HG03342 (cell line): ENCODE data around the gene SLC35E2B.
"Not testable (repeated sequence)": the region's sequence is repeated elsewhere in the genome, so short reads cannot be mapped to it uniquely, and the experiment has no call there.

Source experiments
- ATAC-seq: cut with Tn5 transposase; IDR thresholded peaks from one replicate; pipeline ENCODE4 v1.9.1; 2021; ENCODE audit warnings: mild to moderate bottlenecking, moderate library complexity; ENCODE audit not compliant: unreplicated experiment

The SLC35E2B gene

DNA sequence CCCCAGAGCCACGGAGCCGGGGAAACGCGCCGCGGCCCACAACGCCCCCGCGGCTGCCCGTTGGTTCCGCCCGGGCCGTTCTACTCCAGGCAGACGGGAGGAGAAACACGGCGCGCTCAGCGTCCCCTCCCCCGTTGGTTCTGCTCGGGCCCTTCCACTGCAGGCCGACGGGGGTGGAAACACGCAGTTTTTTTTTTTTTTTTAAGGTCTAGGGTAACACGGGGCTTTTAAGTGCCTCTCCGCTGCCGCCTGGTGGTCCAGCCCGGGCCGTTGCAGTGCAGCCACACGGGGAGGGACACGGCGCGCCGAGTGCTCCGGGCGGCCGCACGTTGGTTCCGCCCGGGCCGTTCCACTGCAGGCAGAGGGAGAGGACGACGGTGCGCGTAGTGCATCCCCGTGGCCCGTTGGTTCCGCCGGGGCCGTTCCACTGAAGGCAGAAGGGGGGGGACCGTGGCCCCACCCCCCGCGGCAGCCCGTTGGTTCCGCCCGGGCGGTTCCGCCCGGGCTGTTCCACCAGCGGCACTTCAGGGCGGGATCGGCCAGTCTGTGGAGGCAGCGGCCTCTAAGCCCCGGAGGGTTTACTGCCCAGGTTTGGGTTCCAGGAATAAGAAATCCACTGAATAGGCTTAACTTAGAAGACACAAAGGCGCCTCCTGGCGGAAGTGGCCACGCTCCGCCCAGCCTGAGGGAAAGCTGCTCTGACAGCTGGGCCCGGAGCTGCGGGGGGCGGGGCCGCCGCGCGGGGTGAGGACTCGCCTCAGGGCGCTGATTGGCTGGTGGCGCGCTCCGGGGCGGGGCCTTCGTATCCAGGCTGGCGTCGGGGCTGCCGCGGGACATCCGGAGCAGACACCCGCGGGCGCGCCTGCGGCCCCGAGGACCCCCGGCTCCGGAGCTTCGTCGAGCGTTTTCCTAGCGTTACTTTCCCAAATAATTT, at the start of gene SLC35E2B:
TSS of gene SLC35E2B (minus strand) at position 82 of the 934 bp plus-strand sequence. CDS start 16,096 bp downstream, outside the sequence.
- peak; percentile 74 for ATAC-seq

GRCh38 chr1:1741013-1741412, 48.4 kb upstream of the SLC35E2B start:
- not testable (repeated sequence) for ATAC-seq

- not testable (repeated sequence) for ATAC-seq
These were observed 46.3 kb upstream of the SLC35E2B start for GRCh38 chr1:1738799-1739337.

GRCh38 chr1:1737675-1738590, 45.3 kb upstream of the SLC35E2B start:
- ATAC-seq = not testable (repeated sequence)

DNA sequence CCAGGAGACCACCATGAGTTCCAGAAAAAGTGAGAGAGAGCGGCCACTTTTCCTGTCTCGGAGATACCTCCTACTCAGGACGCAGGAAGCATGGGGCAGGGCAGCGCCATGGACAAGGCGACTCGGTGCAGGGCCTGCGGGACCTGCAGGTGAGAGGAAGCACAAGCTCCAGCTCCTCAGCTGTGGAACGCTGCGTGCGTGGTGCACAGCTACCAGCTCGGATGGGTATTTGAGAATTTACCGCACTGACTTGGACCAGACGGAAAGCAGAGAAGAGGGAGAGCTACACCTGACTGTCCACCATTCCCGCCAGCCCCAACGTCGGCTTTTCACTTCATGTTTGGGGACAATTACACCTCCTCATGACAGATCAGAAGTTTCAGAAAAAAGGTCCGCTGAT, 39.8 kb upstream of the SLC35E2B start:
- no peak for ATAC-seq

- no peak for ATAC-seq
These were observed 38.3 kb upstream of the SLC35E2B start for GRCh38 chr1:1730870-1731269.

DNA sequence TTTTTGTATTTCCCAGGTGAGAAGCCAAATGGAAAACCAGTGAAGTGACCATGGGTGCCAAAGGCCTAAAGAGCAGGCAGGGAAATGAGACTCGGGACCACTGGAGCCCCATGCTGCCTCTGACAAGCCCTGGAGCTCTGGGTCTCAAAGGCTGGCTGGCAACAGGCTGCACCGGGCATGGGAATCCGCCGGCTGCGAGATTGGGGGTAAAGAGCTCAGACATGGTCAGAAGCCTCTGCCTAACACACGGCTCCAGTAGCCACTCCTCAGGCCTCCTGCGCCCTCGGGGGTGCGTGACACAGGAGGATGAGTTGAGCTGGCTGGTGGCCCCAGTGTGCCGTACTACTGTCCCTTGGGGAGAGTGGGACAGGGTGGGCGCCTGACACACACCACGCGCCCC, 37.6 kb upstream of the SLC35E2B start:
- ATAC-seq = not testable (repeated sequence)

DNA sequence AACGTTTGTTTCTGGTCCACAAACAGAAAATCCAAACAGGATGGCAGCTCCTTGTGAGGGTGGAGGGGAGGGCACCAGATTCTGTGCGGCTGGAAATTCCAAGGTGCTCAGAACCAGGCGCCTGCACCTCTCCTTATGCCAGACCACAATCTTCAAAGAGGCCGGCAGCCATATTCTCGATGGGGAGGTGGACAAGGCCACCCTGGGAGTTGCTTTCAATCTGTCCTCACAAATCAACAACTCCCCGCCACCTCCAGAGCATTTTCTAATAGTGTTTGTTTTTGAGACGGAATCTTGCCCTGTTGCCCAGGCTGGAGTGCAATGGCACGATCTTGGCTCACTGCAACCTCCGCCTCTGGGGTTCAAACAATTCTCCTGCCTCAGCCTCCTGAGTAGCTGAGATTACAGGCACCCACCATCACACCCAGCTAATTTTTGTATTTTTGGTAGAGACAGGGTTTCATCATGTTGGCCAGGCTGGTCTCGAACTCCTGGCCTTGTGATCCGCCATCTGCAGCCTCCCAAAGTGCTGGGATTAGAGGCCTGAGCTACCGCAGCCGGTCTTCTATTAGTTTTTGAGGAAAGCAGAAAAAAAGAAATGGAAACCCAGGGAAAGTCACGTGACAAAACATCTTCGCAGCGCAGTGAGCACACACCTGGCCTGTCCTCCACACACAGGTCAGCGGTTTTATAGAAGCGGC, 36.7 kb upstream of the SLC35E2B start:
- ATAC-seq = not testable (repeated sequence)

GRCh38 chr1:1728308-1729005, 35.9 kb upstream of the SLC35E2B start:
- not testable (repeated sequence) for ATAC-seq

DNA sequence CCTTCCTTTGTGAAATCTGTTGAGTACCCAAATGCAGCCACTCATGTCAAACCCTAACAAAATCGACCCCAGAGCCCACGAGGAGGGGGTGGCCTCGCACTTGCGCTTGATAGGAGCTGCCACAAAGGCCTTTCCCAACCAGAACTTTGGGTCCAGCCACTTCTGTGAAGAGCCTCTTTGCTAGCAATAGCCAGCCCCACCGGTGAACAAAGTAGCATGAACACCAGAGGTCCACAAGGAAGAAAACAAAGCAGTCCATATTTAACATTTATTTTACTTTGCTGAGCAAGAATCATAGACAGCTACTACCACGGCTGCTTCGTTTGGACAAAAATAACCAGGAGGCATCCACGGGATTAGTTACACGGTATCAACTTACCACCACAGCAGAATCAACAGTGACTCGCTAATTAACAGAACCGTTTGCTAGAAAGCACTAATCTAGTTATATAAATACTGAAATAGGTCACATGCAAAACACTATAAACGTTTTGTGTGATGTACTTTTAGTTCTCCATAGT, 34.6 kb upstream of the SLC35E2B start:
- not testable (repeated sequence) for ATAC-seq

DNA sequence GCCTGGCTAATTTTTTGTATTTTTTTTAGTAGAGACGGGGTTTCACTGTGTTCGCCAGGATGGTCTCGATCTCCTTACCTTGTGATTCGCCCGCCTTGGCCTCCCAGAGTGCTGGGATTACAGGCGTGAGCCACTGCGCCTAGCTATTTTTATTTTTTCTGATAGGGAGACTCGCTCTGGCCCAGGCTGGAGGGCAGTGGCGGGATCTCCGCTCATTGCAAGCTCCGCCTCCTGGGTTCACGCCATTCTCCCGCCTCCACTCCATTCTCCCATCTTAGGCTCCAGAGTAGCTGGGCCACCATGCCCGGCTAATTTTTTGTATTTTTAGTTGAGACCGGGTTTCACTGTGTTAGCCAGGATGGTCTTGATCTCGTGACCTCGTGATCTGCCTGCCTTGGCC, 33.5 kb upstream of the SLC35E2B start:
- ATAC-seq = not testable (repeated sequence)

- peak; percentile 91 for ATAC-seq
These were observed 31.7 kb upstream of the SLC35E2B start, which contains the start of gene CDK11A for GRCh38 chr1:1724035-1724864. Gene CDK11A (minus strand): TSS chr1:1724357. CDS start chr1:1722818, 1,539 bp downstream.

- ATAC-seq = no peak
These were observed 28.6 kb upstream of the SLC35E2B start for GRCh38 chr1:1721201-1721600.

DNA sequence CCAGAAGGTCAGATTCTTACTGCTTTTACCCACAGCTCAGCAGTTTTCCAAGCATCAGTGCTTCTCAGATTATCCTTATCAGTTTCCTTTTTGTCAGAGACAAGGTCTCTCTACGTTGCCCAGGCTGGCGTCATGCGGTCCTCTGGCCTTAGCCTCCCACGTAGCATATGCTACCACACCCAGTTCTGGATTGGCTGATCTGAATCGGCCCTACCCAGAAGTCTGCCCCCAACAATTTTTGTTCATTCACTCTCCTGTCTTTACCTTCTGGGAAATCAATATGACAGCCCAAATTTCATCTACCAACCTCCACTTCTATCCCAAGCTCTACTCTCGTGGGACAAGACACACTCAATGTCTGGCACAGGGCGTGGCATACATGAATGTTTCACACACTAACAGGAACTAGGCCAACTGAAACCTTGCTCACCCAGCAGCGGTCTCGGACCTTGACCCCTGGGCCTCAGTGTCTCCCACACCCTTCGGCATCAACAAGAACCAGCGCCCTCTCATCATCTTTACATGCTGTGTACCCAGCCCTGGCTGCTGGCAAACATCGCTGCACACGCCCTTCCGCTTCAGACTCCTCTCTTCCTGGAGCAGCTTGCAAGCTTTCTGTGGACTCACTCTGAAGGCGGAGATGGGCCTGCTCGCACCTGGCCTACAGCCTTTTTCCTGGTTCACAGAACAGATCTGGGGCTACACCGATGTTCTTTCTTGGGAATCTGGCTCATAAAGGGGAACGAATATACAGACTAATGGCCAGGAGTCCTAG, 22.7 kb upstream of the SLC35E2B start:
- not testable (repeated sequence) for ATAC-seq

DNA sequence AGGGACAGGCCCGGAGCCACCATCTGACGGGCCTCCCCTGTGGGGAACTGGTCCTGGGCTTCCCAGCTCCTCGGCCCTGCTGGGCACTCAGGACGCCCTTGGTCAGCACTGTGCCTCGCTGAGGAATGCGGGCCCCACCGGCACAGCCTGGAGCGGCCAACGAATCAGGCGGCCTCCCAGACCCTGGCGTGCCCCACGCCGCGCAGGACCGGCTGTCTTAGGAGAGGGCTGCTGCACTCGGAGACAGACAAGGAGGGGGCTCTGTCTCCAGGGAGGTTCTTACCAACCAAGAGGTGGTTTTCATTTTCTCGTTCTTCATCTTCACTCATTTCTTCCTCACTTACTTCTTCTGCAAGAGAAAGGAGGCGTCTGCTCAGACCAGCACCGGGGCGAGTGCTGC, 15.3 kb upstream of the SLC35E2B start:
- ATAC-seq = not testable (repeated sequence)

GRCh38 chr1:1707241-1707640, 14.6 kb upstream of the SLC35E2B start:
- ATAC-seq = not testable (repeated sequence)

DNA sequence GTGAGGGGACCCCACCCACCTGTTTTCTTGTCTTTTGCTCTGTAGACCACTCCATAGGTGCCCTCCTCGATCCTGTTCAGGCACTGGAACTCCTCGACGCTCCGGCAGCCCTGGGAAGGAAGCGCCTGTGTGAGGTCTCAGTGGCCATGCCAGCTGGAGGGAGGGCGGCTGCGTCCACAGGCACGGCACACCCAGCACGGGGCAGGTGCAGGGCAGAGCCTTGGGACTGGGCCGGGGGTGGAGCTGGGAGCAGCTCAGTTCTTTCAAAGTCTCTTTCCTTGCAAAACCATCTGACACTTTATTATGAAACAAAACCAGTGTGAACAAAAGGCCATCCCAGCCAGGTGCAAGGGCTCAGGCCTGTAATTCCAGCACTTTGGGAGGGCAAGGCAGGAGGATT, 13.0 kb upstream of the SLC35E2B start:
- not testable (repeated sequence) for ATAC-seq
